Right atrium auricular region (tissue), 2 donors: ENCODE results near the gene DCC. TPM values are rescaled to one million over a fixed set of nuclear protein-coding genes. Genes with fewer than 3 reads are reported as not detected.

Experiments used
- DNase-seq: peaks from one replicate; pipeline ENCODE4 v3.0.0-alpha.2; 2019; ENCODE audit warnings: low spot score
- H3K27ac ChIP-seq, 2 donors: fragments of 200-600 bp; sonication (generic); 1 replicate in 1 of 2; 2 replicates in 1 of 2; pipeline ENCODE4 v1.5.1; 2016 to 2019
- H3K27me3 ChIP-seq, 2 donors: fragments of 200-600 bp; sonication (generic); one replicate each; pipeline versions ENCODE4 v1.5.1 to v1.6.0; 2017 to 2019
- H3K36me3 ChIP-seq: fragments of 200-600 bp; sonication (generic); one replicate; pipeline ENCODE4 v1.5.1; 2016
- H3K4me1 ChIP-seq, 2 donors: fragments of 200-600 bp; sonication (generic); one replicate each; pipeline versions ENCODE4 v1.5.1 to v1.6.0; 2017 to 2019
- H3K4me3 ChIP-seq, 2 donors: fragments of 200-600 bp; sonication (generic); 1 replicate in 1 of 2; 2 replicates in 1 of 2; pipeline ENCODE4 v1.5.1; 2017 to 2019; ENCODE audit warnings: mild to moderate bottlenecking in 1 of 2, moderate library complexity in 1 of 2
- H3K9me3 ChIP-seq, 2 donors: fragments of 200-600 bp; sonication (generic); one replicate each; pipeline ENCODE4 v1.5.1; 2019
- CTCF ChIP-seq, 2 donors: fragments of 200-600 bp; sonication (generic); IDR thresholded peaks; one replicate each; pipeline ENCODE4 v1.5.1; 2019; ENCODE audit warnings: antibody characterized with exemption in 2 of 2
- total RNA-seq, 2 donors: library from RNA; depleted of rRNA; stranded (reverse); fragments of >200 nt; gene quantifications; one replicate each; pipeline ENCODE4 v1.1.0, GENCODE V29; 2016

DCC gene
- total RNA-seq, 2 donors from 2014 or later = not detected

DNA sequence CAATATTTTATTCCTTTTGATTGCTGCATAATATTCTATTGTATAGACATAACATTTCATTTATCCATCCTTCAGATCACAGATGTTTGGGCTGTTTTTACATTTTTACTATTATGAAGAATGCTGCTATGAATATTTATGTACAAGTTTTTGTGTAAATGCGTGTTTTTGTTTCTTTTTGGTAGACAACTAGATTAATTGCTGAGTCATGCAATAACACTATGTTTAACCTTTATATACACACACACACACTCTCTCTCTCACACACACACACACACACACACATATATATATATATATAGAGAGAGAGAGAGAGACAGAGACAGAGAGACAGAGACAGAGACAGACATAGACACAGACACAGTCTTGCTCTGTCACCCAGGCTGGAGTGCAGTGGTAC, 926.9 kb downstream of the DCC start:
- no peak for TF ChIP-seq CTCF (IDR thresholded peaks at IDR 0.05)

DNA sequence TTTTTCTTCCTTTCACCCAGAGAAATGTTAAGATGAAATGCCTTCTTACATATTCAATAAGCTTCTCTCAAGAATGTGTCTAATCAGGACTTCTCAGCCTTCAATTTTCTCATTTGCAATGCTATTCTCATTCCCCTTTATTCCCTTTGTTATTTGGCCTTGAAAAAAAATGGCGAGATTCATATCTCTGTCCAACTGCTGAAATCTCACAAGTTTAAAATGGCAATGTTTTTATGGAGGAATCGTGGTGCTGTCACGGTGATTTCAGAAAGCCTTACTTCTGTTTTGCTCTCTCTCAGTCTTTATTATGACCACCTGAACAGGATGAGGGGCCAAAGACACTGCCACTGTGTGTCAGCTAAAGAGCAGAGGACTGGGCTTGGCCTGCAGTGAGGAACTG, 928.5 kb downstream of the DCC start:
- no peaks in the 10 kb centered on the region for H3K4me1 ChIP-seq
- no peaks in the 10 kb centered on the region for H3K36me3 ChIP-seq
- H3K27me3 ChIP-seq = no peaks in the 10 kb centered on the region
- no peak overlapping the region for H3K4me3 ChIP-seq
- no peak overlapping the region for H3K27ac ChIP-seq
- TF ChIP-seq CTCF (IDR thresholded peaks at IDR 0.05) = no peak
- DNase-seq = no peak
- H3K9me3 ChIP-seq = peaks cover 0 to 8% of the 10 kb centered on the region in 2 donors

More for the DNA sequence above, 926.9 kb downstream of the DCC start:
- Histone ChIP-seq H3K36me3 (no peaks in the 10 kb centered on the region), H3K4me1 (no peaks in the 10 kb centered on the region), H3K4me3 (no peak overlapping the region), H3K27me3 (no peaks in the 10 kb centered on the region), H3K9me3 (peaks cover 0 to 8% of the 10 kb centered on the region in 2 donors), H3K27ac (no peak overlapping the region)
- DNase-seq = no peak

GRCh38 chr18:53281406-53281805, 941.4 kb downstream of the DCC start:
- H3K9me3 ChIP-seq = no peaks in the 10 kb centered on the region
- no peak overlapping the region for H3K27ac ChIP-seq
- H3K4me3 ChIP-seq = no peak overlapping the region
- no peaks in the 10 kb centered on the region for H3K4me1 ChIP-seq
- no peaks in the 10 kb centered on the region for H3K27me3 ChIP-seq
- DNase-seq = no peak
- TF ChIP-seq CTCF (IDR thresholded peaks at IDR 0.05) = no peak
- no peaks in the 10 kb centered on the region for H3K36me3 ChIP-seq

DNA sequence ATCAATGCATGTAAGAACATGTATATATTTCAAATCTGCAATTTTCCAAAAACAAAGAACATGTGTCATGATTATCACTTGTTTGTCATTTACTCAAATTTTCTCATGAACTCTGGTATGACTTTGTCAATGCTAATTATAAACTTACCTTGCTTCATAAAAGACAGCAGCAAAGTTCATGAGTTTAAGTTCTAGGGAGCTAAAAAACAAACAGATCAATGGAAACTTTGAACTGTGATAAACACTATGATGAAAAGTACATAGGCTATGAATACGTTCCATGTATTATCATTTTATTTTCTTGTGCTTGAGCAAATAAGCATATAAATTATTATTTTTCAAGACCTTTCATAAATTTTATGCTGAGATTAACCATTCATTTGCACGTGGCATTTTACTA, 943.7 kb downstream of the DCC start:
- no peaks in the 10 kb centered on the region for H3K36me3 ChIP-seq
- no peak overlapping the region for H3K4me3 ChIP-seq
- H3K4me1 ChIP-seq = no peaks in the 10 kb centered on the region
- no peaks in the 10 kb centered on the region for H3K27me3 ChIP-seq
- no peaks in the 10 kb centered on the region for H3K9me3 ChIP-seq
- H3K27ac ChIP-seq = no peak overlapping the region
- no peak for TF ChIP-seq CTCF (IDR thresholded peaks at IDR 0.05)
- DNase-seq = no peak

DNA sequence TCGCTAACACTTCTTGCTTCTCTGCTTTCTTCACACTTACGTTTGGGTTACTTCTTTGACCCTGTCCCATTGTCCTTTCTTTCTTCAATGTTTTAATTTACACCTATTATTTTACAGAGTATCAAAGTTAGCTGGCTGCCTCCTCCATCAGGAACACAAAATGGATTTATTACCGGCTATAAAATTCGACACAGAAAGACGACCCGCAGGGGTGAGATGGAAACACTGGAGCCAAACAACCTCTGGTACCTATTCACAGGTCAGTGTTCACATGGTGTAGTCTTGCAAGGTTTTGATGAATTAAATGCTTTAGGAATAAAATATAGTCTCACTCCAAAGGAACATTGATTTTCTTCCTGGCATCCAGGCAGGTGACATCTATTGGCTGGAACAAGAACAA, 965.5 kb downstream of the DCC start:
- H3K27ac ChIP-seq = no peak overlapping the region

More for the DNA sequence above, 965.5 kb downstream of the DCC start:
- H3K4me3 ChIP-seq = no peak overlapping the region
- H3K4me1 ChIP-seq = no peaks in the 10 kb centered on the region
- no peaks in the 10 kb centered on the region for H3K36me3 ChIP-seq
- DNase-seq = no peak
- peaks cover 0 to 10% of the 10 kb centered on the region in 2 donors for H3K9me3 ChIP-seq
- TF ChIP-seq CTCF (IDR thresholded peaks at IDR 0.05) = no peak
- H3K27me3 ChIP-seq = no peaks in the 10 kb centered on the region
